GM18907 (cell line): Measurements from ENCODE around the gene ALDH1L1.

Experiments
- ATAC-seq: cut with Tn5 transposase; IDR thresholded peaks from one replicate; pipeline ENCODE4 v1.9.1; 2021; ENCODE audit warnings: mild to moderate bottlenecking, moderate library complexity; ENCODE audit not compliant: unreplicated experiment

The ALDH1L1 gene

DNA sequence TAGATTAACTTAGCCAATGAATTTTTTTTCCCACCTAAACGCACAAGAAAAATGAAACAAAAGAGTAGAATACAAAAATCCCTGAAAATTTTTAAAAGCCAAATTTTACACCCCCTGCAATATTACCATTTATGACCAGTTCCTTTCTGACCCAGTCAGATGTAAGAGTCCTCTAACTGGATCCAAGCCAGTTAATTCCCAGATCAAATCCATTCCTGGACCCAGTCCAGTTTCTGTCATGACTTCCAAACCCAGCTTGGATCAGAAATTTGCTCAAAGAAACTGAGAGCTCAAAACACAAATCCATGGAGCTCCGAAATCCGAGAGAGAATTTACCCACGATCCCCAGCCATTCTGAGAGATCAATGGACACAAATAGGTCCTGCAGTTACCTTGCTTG lies 17.0 kb upstream of the ALDH1L1 start:
- ATAC-seq = no peak

DNA sequence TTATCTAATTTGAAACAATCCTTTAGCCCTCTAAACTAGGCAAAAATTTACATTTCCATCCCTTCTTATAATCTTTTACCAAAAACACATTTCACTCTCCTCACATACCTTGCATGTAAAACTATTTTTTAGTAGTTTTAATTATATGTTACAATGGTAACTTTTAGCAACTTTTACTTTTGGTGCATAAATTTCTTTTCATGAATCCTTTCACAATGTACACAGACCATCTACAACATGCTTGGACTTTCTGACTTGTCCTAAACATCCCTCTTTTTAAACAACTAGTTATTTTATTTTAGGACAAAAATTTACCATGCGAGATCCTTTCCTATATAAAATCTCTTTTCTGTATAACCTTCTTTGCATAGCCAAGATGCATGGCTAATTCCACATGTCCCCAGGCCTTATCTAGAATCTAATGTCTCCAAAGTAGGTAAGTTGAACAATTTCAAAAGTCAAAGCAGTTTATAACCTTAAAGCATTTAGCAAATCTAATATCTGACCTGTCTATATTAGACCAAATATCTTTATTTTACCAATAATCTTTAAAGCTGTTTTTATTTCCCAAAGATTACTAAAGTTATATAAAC lies 14.4 kb upstream of the ALDH1L1 start:
- ATAC-seq = no peak

DNA sequence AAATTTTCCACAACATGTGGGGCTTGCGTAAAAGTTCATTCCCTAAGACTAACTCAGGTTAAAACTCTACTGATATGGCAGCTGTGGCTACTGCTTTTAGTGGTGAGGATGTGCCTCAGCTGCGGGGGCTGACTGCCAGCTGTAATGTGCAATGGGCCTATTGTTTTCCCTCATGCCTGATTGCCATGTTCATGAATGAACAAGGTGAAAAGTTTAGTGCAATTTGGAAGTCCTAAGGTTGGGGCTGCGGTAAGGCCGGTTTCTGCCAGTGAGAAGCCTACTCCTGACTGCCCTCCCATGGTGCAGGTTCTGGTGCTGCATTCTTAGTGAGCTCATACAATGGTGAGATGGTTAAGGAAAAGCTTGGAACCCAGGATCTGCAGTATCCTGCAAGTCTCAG lies 10.9 kb upstream of the ALDH1L1 start:
- ATAC-seq = no peak

DNA sequence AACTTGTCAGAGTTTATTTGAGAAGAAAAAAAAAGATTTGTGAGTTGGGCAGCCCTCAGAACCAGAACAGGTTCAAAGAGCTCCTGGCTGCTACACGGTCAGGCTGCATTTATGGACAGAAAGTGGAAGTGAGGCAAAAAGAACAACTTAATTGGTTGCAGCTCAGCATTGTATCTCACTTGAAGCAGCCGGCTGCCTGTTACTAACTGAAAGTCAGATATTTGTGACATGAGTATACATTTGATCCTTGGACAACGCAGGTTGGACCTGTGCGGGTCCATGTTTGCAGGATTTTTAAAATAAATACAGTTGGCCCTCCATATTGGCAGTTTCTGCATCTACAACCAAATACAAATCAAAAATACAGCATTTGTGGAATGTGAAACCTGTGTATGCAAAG lies 7.5 kb upstream of the ALDH1L1 start:
- ATAC-seq = no peak

DNA sequence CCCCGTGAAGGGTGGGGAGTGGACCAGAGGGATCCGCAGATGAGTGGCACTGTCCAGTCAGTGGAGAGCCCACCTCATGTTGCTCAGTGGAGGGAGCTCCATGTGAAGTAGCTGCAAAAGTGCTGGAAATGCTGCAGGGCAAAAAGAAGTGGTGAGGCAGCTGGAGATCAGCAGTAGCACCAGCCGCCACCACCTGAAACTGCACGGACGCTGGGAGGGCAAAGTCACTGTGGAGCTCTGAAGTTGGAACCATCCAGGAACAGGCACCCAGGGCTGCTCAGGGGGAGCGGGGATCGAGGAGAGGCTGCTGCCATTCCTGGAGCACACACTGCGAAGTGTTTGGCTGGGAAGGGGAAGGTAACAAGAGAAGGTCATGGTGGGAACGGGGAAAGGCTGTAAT lies 6.4 kb upstream of the ALDH1L1 start:
- no peak for ATAC-seq

DNA sequence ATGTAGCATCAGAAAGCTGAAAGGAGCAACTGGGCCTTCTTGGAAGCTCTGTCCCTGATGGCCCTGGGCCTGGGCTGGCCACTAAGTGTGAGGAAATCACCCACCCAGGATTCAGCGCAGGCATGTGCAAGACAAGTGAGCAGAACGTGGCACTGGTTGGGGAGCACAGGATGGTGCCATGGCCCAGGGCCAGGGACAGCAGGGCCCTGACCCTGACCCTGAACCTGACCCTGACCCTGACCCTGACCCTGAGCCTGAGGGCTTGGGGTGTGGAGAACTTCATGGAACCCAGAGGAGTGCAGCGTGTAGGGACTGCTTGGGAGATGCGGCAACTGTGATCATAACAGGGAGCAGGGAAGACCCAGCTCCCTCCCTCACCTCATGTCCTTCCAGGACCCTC lies 5.9 kb upstream of the ALDH1L1 start:
- ATAC-seq = no peak

DNA sequence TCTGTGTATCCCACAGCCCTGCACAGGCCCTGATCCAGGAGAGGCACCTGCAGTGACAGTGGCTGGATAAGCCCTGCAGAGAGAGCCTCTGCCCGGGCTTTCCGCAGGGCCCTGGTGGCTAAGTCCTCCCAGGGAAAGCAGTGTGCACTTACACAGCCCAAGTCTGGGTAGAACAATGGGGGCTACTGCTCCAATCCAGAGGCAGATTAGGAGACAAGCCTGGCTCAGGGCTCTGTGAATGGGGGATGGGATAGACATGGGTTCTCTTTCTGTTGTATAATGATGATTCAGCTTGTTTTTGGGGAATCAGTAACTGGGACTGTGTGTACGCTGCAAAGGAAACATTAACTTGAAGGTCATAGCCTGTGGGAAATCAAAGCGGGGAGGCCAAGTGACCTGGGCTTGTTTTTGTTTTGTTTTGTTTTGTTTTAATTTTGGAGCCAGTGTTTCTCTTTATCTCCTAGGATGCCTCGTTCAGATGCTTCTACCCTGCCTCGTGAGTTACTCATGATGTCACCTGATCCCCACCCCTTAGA lies 4.1 kb upstream of the ALDH1L1 start:
- no peak for ATAC-seq

DNA sequence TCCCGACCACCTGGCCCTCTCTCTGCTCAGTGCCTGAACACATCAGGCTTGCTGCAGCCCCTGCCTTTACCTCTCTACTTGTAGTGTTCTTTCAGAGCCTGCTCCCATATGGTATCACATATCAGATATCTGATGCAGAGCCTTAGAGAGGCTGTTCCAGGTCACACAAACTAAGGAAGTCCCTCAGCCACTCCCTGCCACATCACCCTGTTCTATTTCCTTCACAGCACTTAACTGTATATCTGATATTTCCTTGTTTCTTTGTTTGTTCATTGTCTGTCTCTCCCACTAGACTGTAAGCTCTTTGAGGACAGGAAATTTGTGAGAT lies 976 bp upstream of the ALDH1L1 start:
- ATAC-seq = no peak

DNA sequence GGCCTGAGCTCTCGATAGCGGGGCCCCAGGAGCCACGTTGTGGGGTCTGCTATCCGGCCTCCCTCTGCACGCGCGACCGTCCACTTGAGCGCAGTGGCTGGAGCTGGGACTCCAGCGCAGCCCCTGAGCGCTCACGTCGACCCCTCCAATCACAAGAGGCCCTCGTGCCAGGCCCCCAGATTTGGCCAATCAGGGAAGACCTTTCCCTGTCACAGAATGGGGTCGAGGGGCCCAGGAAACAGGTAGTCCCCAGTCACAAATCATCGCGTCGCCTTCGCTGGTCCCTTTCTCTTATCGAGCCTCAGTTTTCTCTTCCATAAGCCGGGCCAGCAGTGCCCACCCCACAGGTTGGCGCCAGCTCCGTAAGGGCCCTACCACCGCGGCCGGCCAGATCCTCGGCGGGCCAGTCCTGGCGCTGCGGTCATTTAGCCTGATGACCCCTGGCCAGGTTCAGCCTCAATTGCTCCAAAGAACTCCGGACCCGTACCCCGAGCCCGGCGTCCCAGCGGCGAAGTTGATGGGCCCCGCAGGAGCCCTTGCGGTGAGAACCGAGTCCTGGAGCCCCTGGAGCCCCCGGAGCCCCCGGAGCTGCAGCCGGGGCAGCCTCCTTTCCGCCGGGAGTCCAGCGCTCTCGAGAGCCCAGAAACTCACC lies 435 bp downstream of the ALDH1L1 start:
- ATAC-seq = no peak

DNA sequence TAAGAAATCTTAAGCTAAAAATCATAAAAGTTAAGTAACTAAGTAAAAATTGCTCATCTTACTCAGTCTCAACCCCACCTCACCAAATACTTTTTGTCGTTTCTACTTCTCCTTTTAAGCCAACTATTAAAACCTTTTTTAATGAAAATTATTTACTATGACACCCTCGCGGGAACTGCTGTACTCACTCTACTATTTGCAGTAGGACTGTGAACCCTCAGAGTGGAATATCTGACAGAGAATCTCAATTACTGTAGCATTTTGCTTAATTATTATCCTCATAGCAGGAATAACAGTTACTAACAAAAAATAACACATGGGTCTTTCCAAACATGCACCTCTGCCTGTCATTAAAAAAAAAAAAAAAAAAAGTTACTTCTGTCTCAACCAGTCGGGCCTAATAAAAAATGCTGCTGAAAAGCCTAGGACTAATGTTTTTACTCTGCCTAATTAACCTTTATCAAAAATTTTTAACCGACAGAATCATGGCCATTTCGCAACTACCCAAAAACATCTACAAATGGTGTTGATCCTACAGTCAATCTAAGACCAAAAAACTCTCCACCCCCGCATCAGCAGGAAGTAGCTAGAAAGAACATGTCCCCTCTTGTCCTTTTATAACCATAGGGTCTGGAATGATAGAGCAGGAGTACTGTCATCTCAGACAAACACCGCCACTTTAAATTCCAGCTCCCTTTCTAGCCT lies 10.2 kb downstream of the ALDH1L1 start:
- ATAC-seq = no peak

DNA sequence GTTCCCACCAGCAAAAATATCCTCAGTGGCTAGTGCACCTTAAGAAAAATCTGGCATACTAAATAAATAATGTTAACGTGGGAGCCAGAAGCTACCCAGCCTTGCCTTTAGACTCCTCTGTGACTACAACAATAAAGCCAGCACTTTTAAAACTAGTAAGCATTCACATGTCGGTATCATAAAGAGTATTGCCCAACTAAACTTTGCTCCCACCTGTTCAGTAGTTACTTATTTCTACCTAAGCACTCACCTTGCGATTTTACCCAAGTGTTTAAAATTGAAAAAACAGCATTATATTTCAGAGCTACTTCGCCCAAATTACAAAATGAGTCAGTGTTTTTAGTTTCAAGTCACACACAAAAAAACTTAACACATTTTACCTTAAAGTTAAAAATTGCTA lies 12.8 kb downstream of the ALDH1L1 start:
- ATAC-seq = no peak

DNA sequence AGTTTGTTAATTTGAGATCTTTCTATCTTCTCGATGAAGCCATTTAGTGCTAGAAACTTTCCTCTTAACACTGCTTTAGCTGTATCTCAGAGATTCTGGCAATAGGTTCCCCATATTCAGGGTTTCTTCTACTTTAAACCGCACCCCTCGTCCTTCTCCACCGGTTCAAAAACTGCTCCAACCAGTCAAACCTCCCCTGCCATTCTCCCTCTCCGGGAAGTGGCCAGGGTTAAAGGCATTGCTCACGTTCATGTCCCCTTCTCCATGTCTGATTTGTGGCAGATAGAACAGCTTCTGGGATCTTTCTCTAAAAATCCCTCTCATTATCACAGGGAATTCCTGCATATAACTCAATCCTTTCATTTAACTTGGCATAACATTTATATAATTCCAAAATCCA lies 14.4 kb downstream of the ALDH1L1 start:
- ATAC-seq = no peak

DNA sequence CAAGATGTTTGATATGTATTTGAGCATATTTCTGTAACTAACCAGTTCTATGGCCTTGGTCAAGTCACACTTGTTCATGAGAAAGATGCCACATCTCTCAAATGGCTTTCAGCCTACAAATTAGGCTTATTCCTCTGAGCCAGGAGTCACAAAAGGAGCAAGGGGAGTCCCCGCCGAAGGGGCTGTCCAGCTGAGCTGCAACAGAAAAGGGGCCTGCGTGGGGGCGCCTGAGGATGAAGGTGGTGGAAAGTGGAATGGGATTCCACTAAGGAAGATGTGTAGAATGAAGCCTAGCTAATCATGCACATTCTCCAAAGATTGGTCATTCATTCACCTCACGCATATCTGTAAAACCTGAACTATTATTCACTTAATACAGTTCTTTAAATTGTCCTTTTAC lies 19.1 kb downstream of the ALDH1L1 start:
- ATAC-seq = no peak

DNA sequence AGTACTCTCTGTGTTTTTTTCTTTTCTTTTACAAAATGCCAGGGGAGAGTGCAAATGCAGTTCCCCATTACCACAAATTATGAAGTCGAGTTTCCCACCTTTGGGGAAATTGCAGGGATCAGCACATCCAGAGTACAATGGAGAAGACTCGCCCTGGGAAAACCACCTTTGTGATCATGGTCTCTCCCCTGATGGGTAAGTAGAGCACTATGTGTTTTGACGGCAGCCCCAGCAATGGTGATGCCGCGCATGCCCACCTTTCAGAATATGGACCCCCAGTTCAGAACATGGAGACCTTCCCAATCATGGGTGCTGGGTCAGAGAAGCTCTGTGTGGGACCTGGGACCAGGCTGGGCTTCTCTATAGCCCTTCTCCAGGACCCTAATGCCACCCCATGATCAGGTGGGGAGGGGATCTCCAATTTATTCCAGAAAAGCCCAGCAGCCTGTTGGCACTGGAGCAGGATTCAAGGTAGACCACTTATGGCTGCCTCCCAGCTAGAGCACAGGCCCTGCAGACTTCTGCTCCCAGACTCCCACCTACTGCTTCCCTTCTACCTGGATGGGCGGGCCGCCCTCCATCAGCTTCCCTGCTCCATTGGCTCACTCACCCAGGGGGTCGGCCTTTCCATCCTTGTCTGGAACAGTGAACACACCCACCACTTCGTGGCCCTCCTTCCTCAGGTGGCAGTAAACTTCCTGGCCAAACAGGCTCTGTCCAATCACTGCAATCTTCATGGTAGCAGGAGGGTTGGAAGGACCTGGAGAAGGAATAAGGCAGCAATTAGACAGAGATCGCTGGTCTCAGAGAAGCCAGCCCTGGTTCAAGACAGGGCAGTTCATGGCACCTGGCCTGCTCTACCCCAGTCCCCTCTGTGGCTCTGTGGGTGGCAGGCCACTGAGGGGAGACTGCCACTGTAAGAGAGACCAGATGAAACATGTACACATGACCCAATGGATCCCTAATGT lies 19.9 kb downstream of the ALDH1L1 start:
- ATAC-seq = no peak

DNA sequence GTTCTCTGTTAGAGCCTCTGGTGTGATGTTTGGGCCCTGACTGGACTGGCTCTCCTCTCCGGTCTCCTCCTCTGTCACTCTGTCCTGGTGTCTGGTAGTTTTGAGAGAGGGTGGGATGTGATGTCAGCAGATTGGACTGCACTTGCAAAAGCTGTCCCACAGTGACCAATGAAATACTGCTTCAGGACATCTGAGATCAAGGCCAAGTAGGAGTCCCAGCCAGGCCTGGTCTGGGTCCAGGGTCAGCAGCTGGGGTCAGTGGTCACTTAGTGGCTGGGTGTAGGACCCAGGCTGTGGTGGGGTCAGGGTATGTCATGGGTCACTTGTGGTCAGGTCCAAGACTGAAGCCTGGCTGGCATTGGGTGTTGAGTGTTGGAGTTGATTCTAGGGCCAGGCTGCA lies 20.9 kb downstream of the ALDH1L1 start:
- ATAC-seq = no peak

DNA sequence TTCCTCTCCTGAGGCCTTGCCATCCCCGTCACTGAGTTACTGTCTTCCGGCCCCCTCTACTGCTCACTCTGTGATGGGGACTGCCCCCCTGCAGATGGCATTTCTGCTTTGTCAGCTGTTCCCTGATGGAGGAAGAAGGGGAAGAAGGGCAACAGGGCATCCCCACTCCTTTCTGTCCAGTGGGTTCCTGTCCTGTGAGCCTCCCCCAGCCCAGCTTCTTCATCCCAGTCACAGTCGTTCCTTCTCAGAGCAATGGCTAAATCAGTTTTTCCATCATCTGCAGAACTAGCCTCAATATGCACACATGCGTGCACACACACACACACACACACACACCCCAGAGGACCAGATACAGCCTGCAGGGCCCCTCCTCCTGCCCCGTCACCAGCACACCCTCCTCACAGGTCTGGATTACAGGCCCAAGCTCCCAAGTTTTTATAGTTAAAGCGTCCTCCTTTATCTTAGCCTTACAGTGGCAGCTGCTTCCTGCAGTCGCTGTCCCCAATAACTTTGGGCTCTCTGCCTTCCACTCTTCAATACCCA lies 21.4 kb downstream of the ALDH1L1 start:
- ATAC-seq = no peak

DNA sequence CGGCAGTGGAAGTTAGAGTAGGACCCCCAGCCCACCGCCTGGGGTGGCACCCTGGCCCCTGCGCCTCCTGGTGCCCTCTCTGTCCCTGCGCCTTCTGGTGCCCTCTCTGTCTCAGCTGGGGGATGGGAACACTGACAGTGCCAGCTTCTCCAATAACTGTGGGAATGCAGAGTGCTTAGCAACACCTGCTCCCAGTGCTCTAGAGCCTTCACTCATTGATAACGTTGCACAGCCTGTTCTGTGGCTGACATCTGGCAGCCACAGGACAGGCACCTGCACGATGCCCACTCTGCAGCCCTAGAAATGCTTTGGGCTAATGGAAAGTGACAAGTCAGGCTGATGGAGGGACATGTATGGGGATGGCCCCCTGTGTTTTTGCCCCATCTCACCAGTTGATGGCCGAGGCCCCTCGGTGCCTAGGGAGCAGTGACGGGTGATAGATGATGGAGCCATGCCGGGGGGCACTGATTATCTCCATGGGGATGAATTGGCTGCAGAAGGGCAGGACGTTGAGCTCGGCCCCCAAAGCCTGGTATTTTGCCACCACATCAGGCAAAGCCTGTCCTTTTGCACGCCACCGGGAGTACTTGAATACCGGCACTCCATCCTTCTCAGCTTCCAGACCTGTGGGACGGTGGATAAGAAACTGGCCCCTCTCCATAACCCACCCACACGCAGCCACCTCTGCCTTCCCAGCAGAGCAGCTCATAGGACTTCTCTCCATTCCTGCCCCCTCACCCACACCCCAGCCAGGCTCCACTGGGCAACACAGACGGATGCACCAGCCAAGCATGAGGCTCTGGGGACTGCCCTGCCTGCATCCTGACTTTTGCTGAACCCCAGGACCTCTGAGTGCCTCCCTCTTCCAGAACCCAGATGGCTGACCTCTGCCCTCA lies 22.1 kb downstream of the ALDH1L1 start:
- ATAC-seq = no peak

DNA sequence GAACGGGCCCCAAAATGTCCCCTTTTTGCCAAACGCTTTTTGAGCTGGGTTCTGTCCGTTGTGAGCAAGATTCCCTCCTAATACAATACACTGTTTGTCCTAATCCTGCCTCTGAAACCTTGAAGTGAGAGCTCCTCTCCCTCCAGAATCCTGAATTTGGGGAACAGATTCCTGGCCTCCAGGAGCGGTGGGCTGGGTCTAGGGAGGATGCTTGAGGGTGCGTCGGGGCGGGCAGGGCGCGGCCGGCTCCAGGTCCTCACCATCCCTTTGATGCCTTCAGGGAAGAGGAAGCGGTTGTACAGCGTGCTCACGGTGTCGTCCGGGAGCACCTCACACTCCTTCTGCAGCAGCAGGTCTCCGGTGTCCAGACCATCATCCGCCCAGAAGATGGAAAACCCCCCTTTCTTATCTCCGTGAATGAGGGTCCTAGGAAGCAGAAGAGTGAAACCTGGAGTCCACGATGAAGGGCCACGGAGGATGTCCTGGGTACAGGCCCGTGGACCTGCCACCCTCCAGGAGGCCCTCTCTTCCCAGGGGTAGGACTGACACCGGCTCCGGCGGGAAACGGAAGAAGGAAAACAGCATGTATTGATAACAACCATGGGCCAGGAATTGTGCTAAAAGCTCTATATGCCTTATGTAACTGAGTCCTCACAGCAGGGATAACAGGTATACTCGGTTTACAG lies 23.2 kb downstream of the ALDH1L1 start:
- ATAC-seq = no peak

DNA sequence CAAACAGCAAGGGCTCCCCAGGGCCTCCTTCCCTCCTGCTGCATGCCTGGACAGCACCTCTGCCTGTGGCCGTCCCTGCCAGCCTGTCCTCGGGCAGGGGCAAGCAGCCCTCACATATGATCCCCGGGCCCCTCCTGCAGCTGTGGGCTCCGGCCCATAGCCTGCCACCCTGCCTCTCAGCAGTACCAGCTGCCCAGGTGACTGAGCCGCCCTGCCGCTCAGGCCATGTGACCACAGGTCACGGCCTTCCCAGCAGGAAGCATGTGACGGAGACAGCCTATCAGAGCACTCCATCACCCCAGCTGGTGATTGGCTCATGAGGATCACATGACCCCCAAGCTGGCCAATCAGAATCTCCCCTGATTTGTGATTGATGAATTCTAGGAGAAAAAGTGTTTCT lies 23.9 kb downstream of the ALDH1L1 start:
- no peak for ATAC-seq
